Activated naive CD4-positive, alpha-beta T cell treated with anti-CD3 and anti-CD28 coated beads for 36 hours (primary cell): ENCODE data around the gene NEURL1B. TPM values are rescaled to one million over a fixed set of nuclear protein-coding genes. Genes with fewer than 3 reads are reported as not detected.
"Not testable (repeated sequence)": the region's sequence is repeated elsewhere in the genome, so short reads cannot be mapped to it uniquely, and the experiment has no call there.

Source experiments
- CTCF ChIA-PET: fragments of 350-600 bp; sonication (Branson Sonifier 250); formaldehyde crosslinking; loops from one replicate; lab custom pipeline; 2021; ENCODE audit warnings: antibody characterized with exemption; lab: Charles Lee
- DNase-seq: peaks from one replicate; pipeline ENCODE4 v3.0.0-alpha.2; 2020
- H3K27ac Mint-ChIP-seq: one replicate; pipeline ENCODE4 v1.8.0; 2021; ENCODE audit warnings: mild to moderate bottlenecking, mixed read lengths
- H3K27me3 Mint-ChIP-seq: one replicate; pipeline ENCODE4 v1.8.0; 2021; ENCODE audit warnings: low read depth, mixed read lengths
- H3K36me3 Mint-ChIP-seq: one replicate; pipeline ENCODE4 v1.8.0; 2021; ENCODE audit warnings: low read depth, mixed read lengths
- H3K4me1 Mint-ChIP-seq: one replicate; pipeline ENCODE4 v1.8.0; 2021; ENCODE audit warnings: low read depth, mixed read lengths
- H3K4me3 Mint-ChIP-seq: one replicate; pipeline ENCODE4 v1.8.0; 2021; ENCODE audit warnings: mild to moderate bottlenecking, moderate library complexity, mixed read lengths
- H3K9me3 Mint-ChIP-seq: one replicate; pipeline ENCODE4 v1.8.0; 2021; ENCODE audit warnings: mixed read lengths
- intact Hi-C: fragments of 100-400 bp; cut with micrococcal nuclease; formaldehyde crosslinking; loops from one replicate; pipeline ENCODE4 v1.15.1; 2023
- total RNA-seq, 2 experiments: library from RNA; stranded (reverse); gene quantifications; one replicate each; pipeline ENCODE4 v1.2.3, GENCODE V29; 2021

The NEURL1B gene
- total RNA-seq, 2 experiments from 2014 or later, result 0.57 to 0.64 TPM

DNA sequence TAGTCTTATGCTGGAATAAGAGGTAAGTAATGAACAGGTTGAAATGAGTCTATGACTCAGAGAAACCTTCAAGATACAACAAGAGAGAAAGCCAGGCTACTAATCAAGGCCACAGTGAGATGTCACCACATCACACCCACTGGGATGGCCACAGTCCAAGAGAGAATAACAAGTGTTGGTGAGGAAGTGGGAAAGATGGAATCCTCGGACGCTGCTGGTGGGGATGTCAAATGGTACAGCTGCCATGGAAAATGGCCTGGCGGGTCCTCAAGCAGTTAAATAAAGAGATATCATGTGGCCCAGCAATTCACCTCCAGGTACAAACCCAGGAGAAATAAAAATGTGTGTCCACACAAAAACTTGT is 41.9 kb upstream of the NEURL1B start:
- H3K4me1 Mint-ChIP-seq, result no peaks in the 10 kb centered on the region
- H3K27me3 Mint-ChIP-seq, result peaks cover 2% of the 10 kb centered on the region
- DNase-seq, result no peak
- intact Hi-C loops, result no loop called here
- no peaks in the 10 kb centered on the region for H3K9me3 Mint-ChIP-seq
- H3K27ac Mint-ChIP-seq, result no peak overlapping the region
- CTCF ChIA-PET, result interaction anchor here (0.7 kb wide), 1 partner anchor 209 kb away, joined by 3 read pairs; no protein-coding TSS in a partner anchor
- H3K4me3 Mint-ChIP-seq, result no peak overlapping the region
- no peaks in the 10 kb centered on the region for H3K36me3 Mint-ChIP-seq

GRCh38 chr5:172600571-172600970 is 40.5 kb upstream of the NEURL1B start:
- CTCF ChIA-PET, result no interaction called here
- Mint-ChIP-seq H3K9me3 (no peaks in the 10 kb centered on the region), H3K4me1 (no peaks in the 10 kb centered on the region), H3K36me3 (no peaks in the 10 kb centered on the region), H3K4me3 (no peak overlapping the region), H3K27me3 (peaks cover 2% of the 10 kb centered on the region), H3K27ac (no peak overlapping the region)
- intact Hi-C loops, result no loop called here
- DNase-seq, result no peak

DNA sequence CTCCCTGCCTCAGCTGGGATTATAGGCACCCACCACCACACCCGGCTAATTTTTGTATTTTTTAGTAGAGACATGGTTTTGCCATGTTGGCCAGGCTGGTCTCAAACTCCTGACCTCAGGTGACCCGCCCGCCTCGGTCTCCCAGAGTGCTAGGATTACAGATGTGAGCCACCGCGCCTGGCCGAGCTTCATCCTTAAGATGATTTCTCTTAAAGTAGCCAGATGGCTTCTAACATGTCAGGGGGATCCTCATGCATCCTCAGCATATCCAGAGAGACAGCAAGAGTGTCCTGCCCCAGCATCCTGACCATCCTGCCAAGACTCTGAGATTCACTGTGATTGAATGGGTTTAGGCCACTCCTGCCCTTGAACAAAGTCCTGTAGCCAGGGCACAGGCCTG is 39.5 kb upstream of the NEURL1B start:
- H3K36me3 Mint-ChIP-seq, intact Hi-C loops, H3K4me1 Mint-ChIP-seq, DNase-seq, H3K27ac Mint-ChIP-seq, H3K4me3 Mint-ChIP-seq, CTCF ChIA-PET, H3K9me3 Mint-ChIP-seq, H3K27me3 Mint-ChIP-seq: not testable (repeated sequence)

DNA sequence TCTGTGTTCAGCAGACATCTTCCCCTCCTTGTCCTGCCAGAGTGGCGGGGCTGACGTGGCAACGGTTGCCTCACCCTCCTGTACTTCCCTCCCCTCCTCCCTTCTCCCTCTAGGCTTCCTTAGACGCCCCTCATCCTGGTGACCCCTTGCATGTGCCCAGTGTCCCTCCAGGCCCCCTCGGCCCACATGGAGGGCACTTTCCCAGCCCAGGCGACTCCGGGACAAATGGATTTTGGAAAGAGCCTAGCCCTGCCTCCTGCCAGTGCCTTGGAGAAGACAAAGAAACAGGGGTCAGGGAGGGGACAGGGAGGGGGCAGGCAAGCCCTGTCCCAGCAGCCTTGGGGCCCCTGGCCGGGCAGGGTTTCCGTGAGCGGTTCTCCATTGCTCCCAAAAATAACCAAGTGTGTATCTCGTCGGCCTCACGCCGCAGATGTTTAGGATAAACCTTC is 38.3 kb upstream of the NEURL1B start:
- Mint-ChIP-seq H3K36me3 (no peaks in the 10 kb centered on the region), H3K9me3 (no peaks in the 10 kb centered on the region)
- intact Hi-C loops, result no loop called here

GRCh38 chr5:172603251-172603806 is 37.7 kb upstream of the NEURL1B start:
- DNase-seq, result no peak
- intact Hi-C loops, result no loop called here
- H3K4me3 Mint-ChIP-seq, result no peak overlapping the region
- peaks cover 9% of the 10 kb centered on the region for H3K27me3 Mint-ChIP-seq
- H3K27ac Mint-ChIP-seq, result no peak overlapping the region
- no peaks in the 10 kb centered on the region for H3K36me3 Mint-ChIP-seq
- H3K9me3 Mint-ChIP-seq, result no peaks in the 10 kb centered on the region
- CTCF ChIA-PET, result no interaction called here
- H3K4me1 Mint-ChIP-seq, result no peaks in the 10 kb centered on the region

More for the DNA sequence above, 38.3 kb upstream of the NEURL1B start:
- no peak for DNase-seq
- peaks cover 7% of the 10 kb centered on the region for H3K27me3 Mint-ChIP-seq
- no peaks in the 10 kb centered on the region for H3K4me1 Mint-ChIP-seq
- CTCF ChIA-PET, result no interaction called here
- no peak overlapping the region for H3K27ac Mint-ChIP-seq
- no peak overlapping the region for H3K4me3 Mint-ChIP-seq

DNA sequence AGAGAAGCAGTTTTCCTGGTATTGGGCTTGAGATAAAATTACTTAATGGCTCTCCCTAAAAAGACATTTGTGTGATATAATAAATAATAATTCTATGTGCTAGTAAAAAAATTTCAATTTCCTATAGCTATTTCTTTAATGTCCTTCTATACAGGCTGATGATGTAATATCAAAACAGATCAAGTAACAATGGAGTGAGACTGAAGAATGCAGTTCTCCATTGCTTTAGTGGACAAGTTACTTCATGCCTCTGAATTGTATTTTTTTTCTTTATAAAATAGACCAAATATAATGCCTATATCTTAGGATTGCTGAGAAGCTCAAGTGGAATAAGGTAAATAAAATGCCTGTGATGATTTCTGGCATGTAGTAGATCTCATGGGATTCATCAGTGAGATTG is 35.6 kb upstream of the NEURL1B start:
- Mint-ChIP-seq H3K9me3 (no peaks in the 10 kb centered on the region), H3K27me3 (peaks cover 13% of the 10 kb centered on the region), H3K36me3 (no peaks in the 10 kb centered on the region), H3K27ac (no peak overlapping the region), H3K4me3 (no peak overlapping the region), H3K4me1 (no peaks in the 10 kb centered on the region)
- intact Hi-C loops, result no loop called here
- CTCF ChIA-PET, result no interaction called here
- DNase-seq, result no peak

DNA sequence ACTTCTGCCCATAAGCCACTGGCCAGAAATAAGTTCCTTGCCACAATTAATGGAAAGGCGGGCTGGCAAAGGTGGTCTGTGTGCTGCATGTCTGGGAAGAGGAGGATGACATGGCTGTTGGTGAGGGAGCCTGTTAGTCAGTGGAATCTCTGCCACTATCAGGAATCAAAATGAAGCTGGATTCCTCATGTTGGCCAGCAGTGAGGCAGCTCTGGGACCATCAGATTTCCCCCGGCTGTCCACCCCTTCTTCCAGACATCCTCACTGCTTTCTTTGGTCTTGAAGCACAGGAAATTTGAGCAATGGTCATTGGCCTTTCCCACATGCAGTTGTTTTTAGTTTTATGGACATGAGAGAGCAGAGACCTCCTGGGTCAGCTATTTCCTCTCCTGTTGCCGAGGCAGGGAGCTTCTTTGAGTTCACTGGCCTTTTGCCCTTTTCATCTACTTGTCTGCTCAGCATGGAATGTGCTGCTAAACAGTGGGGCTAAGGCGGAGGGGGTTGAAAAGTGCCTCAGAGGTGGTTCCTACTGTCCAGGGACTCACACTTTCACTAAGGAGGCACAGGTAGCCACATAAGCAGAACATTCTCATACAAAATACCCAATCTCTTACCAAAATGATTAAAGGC is 34.8 kb upstream of the NEURL1B start:
- Mint-ChIP-seq H3K9me3 (no peaks in the 10 kb centered on the region), H3K36me3 (no peaks in the 10 kb centered on the region), H3K4me1 (no peaks in the 10 kb centered on the region), H3K4me3 (no peak overlapping the region), H3K27ac (no peak overlapping the region), H3K27me3 (peaks cover 13% of the 10 kb centered on the region)
- DNase-seq, result no peak
- intact Hi-C loops, result no loop called here
- CTCF ChIA-PET, result interaction anchor here (1.0 kb wide), 1 partner anchor 17 kb away, joined by 3 read pairs; no protein-coding TSS in a partner anchor

- no peaks in the 10 kb centered on the region for H3K9me3 Mint-ChIP-seq
- H3K4me1 Mint-ChIP-seq, result no peaks in the 10 kb centered on the region
- no peak overlapping the region for H3K27ac Mint-ChIP-seq
- peaks cover 13% of the 10 kb centered on the region for H3K27me3 Mint-ChIP-seq
- H3K36me3 Mint-ChIP-seq, result no peaks in the 10 kb centered on the region
- CTCF ChIA-PET, result interaction anchor here (0.5 kb wide), 1 partner anchor 144 kb away, joined by 3 read pairs; no protein-coding TSS in a partner anchor
- no peak for DNase-seq
- H3K4me3 Mint-ChIP-seq, result no peak overlapping the region
- intact Hi-C loops, result no loop called here
Measured at GRCh38 chr5:172607213-172607793, 33.8 kb upstream of the NEURL1B start.

GRCh38 chr5:172608773-172609172 is 32.3 kb upstream of the NEURL1B start:
- H3K27ac Mint-ChIP-seq, result no peak overlapping the region
- H3K27me3 Mint-ChIP-seq, result peaks cover 10% of the 10 kb centered on the region
- no peaks in the 10 kb centered on the region for H3K36me3 Mint-ChIP-seq
- H3K4me1 Mint-ChIP-seq, result no peaks in the 10 kb centered on the region
- no peak overlapping the region for H3K4me3 Mint-ChIP-seq
- CTCF ChIA-PET, result interaction anchor here (0.5 to 0.6 kb wide), 2 partner anchors 59 to 368 kb away, joined by 3 read pairs; no protein-coding TSS in a partner anchor
- intact Hi-C loops, result no loop called here
- H3K9me3 Mint-ChIP-seq, result peaks cover 2% of the 10 kb centered on the region
- DNase-seq, result no peak

GRCh38 chr5:172610643-172611042 is 30.4 kb upstream of the NEURL1B start:
- H3K4me3 Mint-ChIP-seq, result no peak overlapping the region
- H3K4me1 Mint-ChIP-seq, result no peaks in the 10 kb centered on the region
- H3K27ac Mint-ChIP-seq, result no peak overlapping the region
- CTCF ChIA-PET, result no interaction called here
- no peak for DNase-seq
- peaks cover 7% of the 10 kb centered on the region for H3K9me3 Mint-ChIP-seq
- H3K36me3 Mint-ChIP-seq, result no peaks in the 10 kb centered on the region
- H3K27me3 Mint-ChIP-seq, result peaks cover 10% of the 10 kb centered on the region
- intact Hi-C loops, result no loop called here

DNA sequence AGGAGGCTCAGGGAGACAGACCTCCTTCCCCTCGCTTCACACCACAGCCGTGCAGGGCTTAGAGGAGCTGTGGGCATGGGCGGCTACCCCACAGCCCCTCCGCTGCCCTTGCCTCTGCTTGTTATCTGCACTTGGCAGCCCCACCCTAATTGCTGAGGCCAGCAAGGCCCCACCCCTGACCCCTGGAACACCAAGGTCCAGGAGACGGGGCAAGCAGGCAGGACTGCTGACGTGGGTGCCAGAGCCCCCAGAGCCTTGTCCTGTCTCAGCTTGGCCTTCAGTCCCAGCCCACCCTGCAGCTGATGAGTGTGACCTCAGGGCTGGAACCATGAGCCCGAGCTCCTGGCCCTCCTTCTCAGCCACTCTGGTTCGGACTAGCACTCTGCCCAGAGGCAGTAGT is 29.1 kb upstream of the NEURL1B start:
- H3K36me3 Mint-ChIP-seq, result no peaks in the 10 kb centered on the region
- H3K4me1 Mint-ChIP-seq, result no peaks in the 10 kb centered on the region
- intact Hi-C loops, result no loop called here
- peaks cover 7% of the 10 kb centered on the region for H3K9me3 Mint-ChIP-seq
- no peak for DNase-seq
- peaks cover 5% of the 10 kb centered on the region for H3K27me3 Mint-ChIP-seq
- H3K27ac Mint-ChIP-seq, result no peak overlapping the region
- CTCF ChIA-PET, result no interaction called here
- H3K4me3 Mint-ChIP-seq, result no peak overlapping the region

- CTCF ChIA-PET, result no interaction called here
- Mint-ChIP-seq H3K36me3 (no peaks in the 10 kb centered on the region), H3K27me3 (peaks cover 5% of the 10 kb centered on the region), H3K4me3 (no peak overlapping the region), H3K4me1 (no peaks in the 10 kb centered on the region), H3K27ac (no peak overlapping the region), H3K9me3 (peaks cover 7% of the 10 kb centered on the region)
- DNase-seq, result no peak
- intact Hi-C loops, result no loop called here
Measured at GRCh38 chr5:172612771-172613170, 28.3 kb upstream of the NEURL1B start.

DNA sequence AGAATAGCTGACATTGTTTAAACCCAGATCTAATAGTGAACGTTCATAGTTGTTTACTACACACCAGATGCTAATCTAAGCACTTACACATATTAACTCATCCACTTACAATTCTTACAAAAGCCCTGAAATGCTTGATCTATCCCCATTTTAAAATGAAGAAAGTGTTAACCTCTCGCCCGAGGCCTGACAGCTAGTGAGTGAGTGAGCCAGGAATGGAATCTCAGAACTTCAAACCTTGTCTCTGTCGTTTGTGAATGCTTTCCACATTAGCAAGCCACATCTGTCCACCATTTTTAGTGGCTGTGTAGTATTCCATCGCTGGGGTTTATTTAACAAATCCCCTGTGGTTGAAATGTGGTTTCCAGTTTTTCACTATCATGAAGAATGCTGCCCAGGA is 24.9 kb upstream of the NEURL1B start:
- Mint-ChIP-seq H3K27ac (no peak overlapping the region), H3K4me3 (no peak overlapping the region), H3K36me3 (no peaks in the 10 kb centered on the region), H3K9me3 (peaks cover 7% of the 10 kb centered on the region), H3K27me3 (no peaks in the 10 kb centered on the region), H3K4me1 (no peaks in the 10 kb centered on the region)
- intact Hi-C loops, result no loop called here
- no peak for DNase-seq
- CTCF ChIA-PET, result no interaction called here
